Astrocyte (in vitro differentiated cells and primary cell): ENCODE results near the gene DDAH1. TPM values are rescaled to one million over a fixed set of nuclear protein-coding genes. Genes with fewer than 3 reads are reported as not detected.
A peak's percentile ranks its signal among the peaks of the same experiment; 100 is the strongest.

Experiments used
- DNase-seq: peaks from one replicate; pipeline ENCODE4 v3.0.0-alpha.2; 2010; ENCODE audit warnings: low read depth
- FAIRE-seq: peaks from 2 replicates; lab custom pipeline; 2011; peaks lifted over from hg19 to GRCh38; lab: Jason Lieb, UNC
- H2AFZ ChIP-seq: 2 replicates; pipeline ENCODE4 v1.6.0; 2012; ENCODE audit warnings: low read depth, low read length, inconsistent platforms
- H3K27ac ChIP-seq: 2 replicates; pipeline ENCODE4 v1.5.1; 2011; ENCODE audit warnings: low read depth, low read length, inconsistent platforms
- H3K27me3 ChIP-seq: 2 replicates; pipeline ENCODE4 v1.6.0; 2011; ENCODE audit warnings: low read length, inconsistent platforms; ENCODE audit not compliant: insufficient read depth
- H3K36me3 ChIP-seq: 2 replicates; pipeline ENCODE4 v1.5.1; 2011; ENCODE audit warnings: low read length, inconsistent platforms; ENCODE audit not compliant: insufficient read depth
- H3K4me1 ChIP-seq: 2 replicates; pipeline ENCODE4 v1.5.1; 2011; ENCODE audit warnings: low read length, inconsistent platforms; ENCODE audit not compliant: insufficient read depth
- H3K4me2 ChIP-seq: 2 replicates; pipeline ENCODE4 v1.6.0; 2012; ENCODE audit warnings: low read length, inconsistent platforms
- H3K4me3 ChIP-seq: 2 replicates; pipeline ENCODE4 v1.5.1; 2011; ENCODE audit warnings: low read depth, mild to moderate bottlenecking, low read length, inconsistent platforms; ENCODE audit not compliant: insufficient read depth
- H3K79me2 ChIP-seq: 2 replicates; pipeline ENCODE4 v1.6.0; 2012; ENCODE audit warnings: mild to moderate bottlenecking, low read length, inconsistent platforms; ENCODE audit not compliant: insufficient read depth
- H3K9ac ChIP-seq: 2 replicates; pipeline ENCODE4 v1.6.0; 2012; ENCODE audit warnings: mild to moderate bottlenecking, low read length, inconsistent platforms
- H3K9me3 ChIP-seq: 2 replicates; pipeline ENCODE4 v1.5.1; 2012; ENCODE audit warnings: low read depth, mild to moderate bottlenecking, low read length, inconsistent platforms; ENCODE audit not compliant: insufficient read depth
- H4K20me1 ChIP-seq: 2 replicates; pipeline ENCODE4 v1.6.0; 2012; ENCODE audit warnings: low read length, inconsistent platforms; ENCODE audit not compliant: insufficient read depth
- H3K27ac Mint-ChIP-seq: one replicate; pipeline ENCODE4 v1.8.0; 2021; ENCODE audit warnings: mild to moderate bottlenecking, mixed read lengths; ENCODE audit not compliant: unreplicated experiment
- H3K27me3 Mint-ChIP-seq: one replicate; pipeline ENCODE4 v1.8.0; 2021; ENCODE audit warnings: low read depth, mixed read lengths; ENCODE audit not compliant: unreplicated experiment
- H3K36me3 Mint-ChIP-seq: one replicate; pipeline ENCODE4 v1.8.0; 2021; ENCODE audit warnings: low read depth, mixed read lengths; ENCODE audit not compliant: unreplicated experiment
- H3K4me1 Mint-ChIP-seq: one replicate; pipeline ENCODE4 v1.8.0; 2021; ENCODE audit warnings: low read depth, mixed read lengths; ENCODE audit not compliant: unreplicated experiment
- H3K4me3 Mint-ChIP-seq: one replicate; pipeline ENCODE4 v1.8.0; 2021; ENCODE audit warnings: mild to moderate bottlenecking, moderate library complexity, mixed read lengths; ENCODE audit not compliant: unreplicated experiment
- H3K9me3 Mint-ChIP-seq: one replicate; pipeline ENCODE4 v1.8.0; 2021; ENCODE audit warnings: mild to moderate bottlenecking, mixed read lengths; ENCODE audit not compliant: unreplicated experiment
- CTCF ChIP-seq: IDR thresholded peaks from 2 replicates; pipeline ENCODE4 v1.5.1; 2011; ENCODE audit warnings: low read depth, mild to moderate bottlenecking, inconsistent platforms, low read length, moderate library complexity; ENCODE audit not compliant: insufficient read depth
- EZH2 ChIP-seq: IDR thresholded peaks from 2 replicates; pipeline ENCODE4 v1.6.1; 2012; ENCODE audit warnings: mild to moderate bottlenecking, low read length, inconsistent platforms; ENCODE audit not compliant: insufficient read depth
- total RNA-seq: library from RNA; stranded (reverse); gene quantifications from 2 replicates; pipeline ENCODE4 v1.2.1, GENCODE V29; 2021

The DDAH1 gene
- total RNA-seq, 1 donor from 2014 or later, result 112 TPM

- Histone ChIP-seq H2AFZ (no peak overlapping the region), H3K36me3 (no peaks in the 10 kb centered on the region), H3K79me2 (peaks cover 81% of the 10 kb centered on the region), H3K27me3 (no peaks in the 10 kb centered on the region), H3K9me3 (no peaks in the 10 kb centered on the region), H3K4me3 (no peak overlapping the region), H3K9ac (no peak overlapping the region), H3K4me1 (peaks cover 11% of the 10 kb centered on the region), H3K27ac (no peak overlapping the region), H3K4me2 (no peak overlapping the region), H4K20me1 (no peaks in the 10 kb centered on the region)
- FAIRE-seq, result no peak
- peak; percentile 26 for DNase-seq
- Mint-ChIP-seq H3K36me3 (peaks cover 16% of the 10 kb centered on the region), H3K27ac (peak overlapping the region; percentile 59), H3K4me3 (no peak overlapping the region), H3K27me3 (no peaks in the 10 kb centered on the region), H3K4me1 (peaks cover 40% of the 10 kb centered on the region), H3K9me3 (no peaks in the 10 kb centered on the region)
- TF ChIP-seq CTCF (no peak), EZH2 (no peak)
Observed at GRCh38 chr1:85411567-85412305, 53.2 kb downstream of the DDAH1 start.

DNA sequence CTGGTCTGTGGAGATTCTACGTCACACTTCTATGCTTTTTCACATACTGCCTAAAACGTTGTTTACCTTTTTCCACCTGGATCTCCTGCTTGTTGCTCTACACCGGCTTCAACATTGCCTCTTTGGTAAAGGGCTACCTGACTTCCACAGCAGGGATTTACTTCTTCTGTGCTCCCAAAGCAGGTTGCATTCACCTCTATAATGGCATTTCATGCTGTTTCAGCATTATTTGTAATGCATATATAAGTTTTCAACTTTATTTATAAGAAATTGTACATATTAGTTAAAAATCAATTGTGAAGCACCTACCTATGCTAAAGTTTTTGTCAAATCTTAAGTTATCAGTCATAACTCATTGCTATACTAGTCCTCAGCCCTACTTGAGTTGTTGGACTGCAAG is 55.4 kb downstream of the DDAH1 start:
- H3K4me2 ChIP-seq, result no peak overlapping the region
- H4K20me1 ChIP-seq, result no peaks in the 10 kb centered on the region
- H3K79me2 ChIP-seq, result peaks cover 86% of the 10 kb centered on the region
- no peak overlapping the region for H3K9ac ChIP-seq
- H2AFZ ChIP-seq, result no peak overlapping the region
- H3K9me3 ChIP-seq, result no peaks in the 10 kb centered on the region
- Mint-ChIP-seq H3K27me3 (no peaks in the 10 kb centered on the region), H3K27ac (peak overlapping the region; percentile 37), H3K36me3 (peaks cover 14% of the 10 kb centered on the region), H3K4me3 (no peak overlapping the region), H3K4me1 (peaks cover 55% of the 10 kb centered on the region), H3K9me3 (no peaks in the 10 kb centered on the region)
- TF ChIP-seq CTCF (no peak), EZH2 (no peak)
- peaks cover 19% of the 10 kb centered on the region for H3K4me1 ChIP-seq
- no peak for FAIRE-seq
- H3K4me3 ChIP-seq, result no peak overlapping the region
- H3K36me3 ChIP-seq, result no peaks in the 10 kb centered on the region
- DNase-seq, result no peak
- no peaks in the 10 kb centered on the region for H3K27me3 ChIP-seq
- H3K27ac ChIP-seq, result no peak overlapping the region

DNA sequence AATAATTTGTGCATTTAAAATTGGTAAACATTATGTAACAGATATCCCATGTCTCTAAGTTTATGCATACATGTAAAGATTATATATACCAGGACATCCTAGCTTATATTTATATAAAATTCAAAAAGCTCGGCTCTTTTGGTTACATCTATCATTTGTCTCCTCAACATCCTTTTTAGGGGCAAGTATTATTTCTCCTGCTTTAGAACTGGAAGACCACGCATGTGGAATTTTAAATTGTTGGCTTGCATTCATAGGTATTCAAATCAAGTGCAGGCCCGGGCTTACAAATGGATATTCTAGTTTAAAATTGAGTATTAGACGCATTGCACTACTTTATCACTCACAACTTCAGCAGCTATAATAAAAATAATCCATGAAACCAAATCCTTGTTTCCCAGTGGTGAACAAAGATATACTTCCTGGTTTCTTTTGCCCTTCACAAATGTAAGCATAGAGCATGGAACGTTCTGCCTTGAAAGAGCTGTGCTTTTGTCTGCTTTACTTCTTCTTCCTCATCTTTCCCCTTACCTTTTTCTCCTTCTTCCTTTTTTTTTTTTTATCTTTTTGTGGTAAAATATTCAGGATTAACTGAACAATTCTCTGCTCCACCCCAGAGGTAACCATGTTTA is 57.1 kb downstream of the DDAH1 start:
- Histone ChIP-seq H3K27ac (peak overlapping the region; percentile 93), H3K9me3 (no peaks in the 10 kb centered on the region), H3K4me3 (peak overlapping the region; percentile 23), H3K36me3 (no peaks in the 10 kb centered on the region), H4K20me1 (no peaks in the 10 kb centered on the region), H3K4me2 (peak overlapping the region; percentile 73), H3K4me1 (peaks cover 19% of the 10 kb centered on the region), H3K27me3 (no peaks in the 10 kb centered on the region), H2AFZ (no peak overlapping the region), H3K79me2 (peaks cover 85% of the 10 kb centered on the region), H3K9ac (peak overlapping the region; percentile 70)
- DNase-seq (no peak), FAIRE-seq (no peak)
- Mint-ChIP-seq H3K27ac (peak overlapping the region; percentile 99), H3K27me3 (no peaks in the 10 kb centered on the region), H3K36me3 (peaks cover 14% of the 10 kb centered on the region), H3K9me3 (no peaks in the 10 kb centered on the region), H3K4me3 (no peak overlapping the region), H3K4me1 (peaks cover 57% of the 10 kb centered on the region)
- TF ChIP-seq EZH2 (no peak), CTCF (no peak)
